GM19193 (cell line): Measurements from ENCODE around the gene SAMHD1.
A peak's percentile ranks its signal among the peaks of the same experiment; 100 is the strongest.

Experiments
- POLR2A ChIP-seq: IDR thresholded peaks from 4 replicates; pipeline ENCODE4 v1.6.1; 2011; ENCODE audit not compliant: insufficient read depth, insufficient read length; ENCODE audit errors: extremely low read depth

The SAMHD1 gene

DNA sequence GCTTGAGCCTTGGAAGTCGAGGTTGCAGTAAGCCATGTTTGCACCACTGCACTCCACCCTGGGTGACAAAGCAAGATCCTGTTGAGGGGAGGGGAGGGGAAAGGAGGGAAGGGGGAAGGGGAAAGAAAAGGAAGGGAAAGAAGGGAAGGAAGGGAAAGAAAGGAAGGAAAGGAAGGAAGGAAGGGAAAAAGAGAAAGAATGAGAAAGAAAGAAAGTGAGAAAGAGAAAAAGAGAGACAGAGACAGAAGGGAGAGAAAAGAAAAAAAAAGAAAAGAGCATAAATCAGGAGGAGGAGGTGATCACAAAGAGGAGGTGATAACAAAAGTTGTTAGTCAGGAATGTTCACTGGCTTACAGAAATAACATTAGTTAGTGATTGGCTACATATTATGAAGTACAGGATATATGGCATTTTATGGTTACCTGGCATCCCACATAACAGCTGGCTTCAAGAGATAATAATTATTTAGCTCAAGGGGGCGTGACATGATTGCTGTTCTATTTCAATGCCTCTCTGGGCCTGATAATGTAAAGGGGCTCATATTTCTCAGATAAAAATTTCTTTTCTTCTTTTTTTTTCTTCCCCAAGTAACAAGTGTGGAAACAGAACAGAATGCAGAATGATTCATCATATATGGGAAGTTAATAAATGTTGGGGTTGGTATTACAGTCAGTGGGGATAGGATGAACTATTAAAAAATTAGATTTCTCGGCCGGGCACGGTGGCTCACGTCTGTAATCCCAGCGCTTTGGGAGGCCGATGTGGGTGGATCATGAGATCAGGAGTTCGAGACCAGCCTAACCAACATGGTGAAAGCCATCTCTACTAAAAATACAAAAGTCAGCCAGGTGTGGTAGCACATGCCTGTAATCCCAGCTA, 27.1 kb downstream of the SAMHD1 start:
- TF ChIP-seq POLR2A = no peak

DNA sequence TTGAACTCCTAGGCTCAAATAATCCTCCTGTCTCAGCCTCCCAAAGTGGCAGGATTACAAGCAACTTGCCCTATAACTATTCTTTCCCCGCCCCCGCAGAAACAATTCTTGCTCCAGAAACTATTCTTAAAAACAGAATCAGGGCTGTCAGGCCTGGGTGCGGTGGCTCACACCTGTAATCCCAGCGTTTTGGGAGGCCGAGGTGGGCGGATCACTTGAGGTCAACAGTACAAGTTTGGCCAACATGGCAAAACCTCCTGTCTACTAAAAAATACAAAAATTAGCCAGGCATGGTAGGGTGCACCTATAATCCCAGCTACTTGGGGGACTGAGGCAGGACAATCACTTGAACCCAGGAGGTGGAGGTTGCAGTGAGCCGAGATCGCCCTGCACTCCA, 31.2 kb downstream of the SAMHD1 start:
- no peak for TF ChIP-seq POLR2A

DNA sequence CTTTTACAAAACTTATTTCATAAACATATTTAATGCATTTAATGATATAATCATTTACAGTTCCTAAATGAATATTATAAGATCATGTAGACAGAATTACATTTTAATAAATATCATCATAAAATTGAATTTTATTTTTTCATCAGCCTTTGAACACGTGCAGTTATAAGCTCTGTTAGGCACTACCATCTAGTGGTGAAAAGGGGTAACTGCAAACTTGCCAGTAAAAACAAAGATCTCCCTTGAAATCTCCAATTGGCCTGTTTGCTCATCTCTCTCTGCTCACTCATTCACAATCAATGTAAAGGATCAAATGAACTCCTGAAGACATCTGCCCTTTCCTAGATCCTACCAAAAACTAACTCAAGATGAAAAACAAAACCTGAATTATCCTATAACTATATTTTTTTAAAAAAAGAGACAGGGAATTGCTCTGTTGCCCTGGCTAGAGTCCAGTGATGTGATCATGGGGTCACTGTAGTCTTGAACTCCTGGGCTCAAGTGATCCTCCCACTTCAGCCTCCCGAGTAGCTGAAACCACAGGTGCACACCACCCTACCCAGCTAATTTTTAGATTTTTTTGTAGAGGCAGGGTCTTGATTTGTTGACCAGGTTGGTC, 31.7 kb downstream of the SAMHD1 start:
- TF ChIP-seq POLR2A = no peak

DNA sequence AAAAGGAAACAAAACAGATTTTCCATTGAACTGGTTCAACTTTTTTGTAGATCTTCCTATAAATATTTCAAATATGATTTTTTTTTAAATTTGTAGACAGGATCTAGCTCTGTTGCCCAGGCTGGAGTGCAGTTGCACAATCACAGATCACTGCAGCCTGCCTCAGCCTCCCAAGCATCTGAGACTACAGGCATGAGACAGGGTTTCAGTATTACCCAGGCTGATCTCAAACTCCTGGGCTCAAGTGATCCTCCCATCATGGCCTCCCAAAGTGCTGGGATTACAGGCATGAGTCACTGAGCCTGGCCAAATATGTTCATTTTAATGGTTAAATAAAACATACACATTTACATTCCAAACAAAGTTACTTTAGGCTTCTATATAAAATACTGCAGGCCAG, 33.6 kb downstream of the SAMHD1 start:
- TF ChIP-seq POLR2A = no peak

DNA sequence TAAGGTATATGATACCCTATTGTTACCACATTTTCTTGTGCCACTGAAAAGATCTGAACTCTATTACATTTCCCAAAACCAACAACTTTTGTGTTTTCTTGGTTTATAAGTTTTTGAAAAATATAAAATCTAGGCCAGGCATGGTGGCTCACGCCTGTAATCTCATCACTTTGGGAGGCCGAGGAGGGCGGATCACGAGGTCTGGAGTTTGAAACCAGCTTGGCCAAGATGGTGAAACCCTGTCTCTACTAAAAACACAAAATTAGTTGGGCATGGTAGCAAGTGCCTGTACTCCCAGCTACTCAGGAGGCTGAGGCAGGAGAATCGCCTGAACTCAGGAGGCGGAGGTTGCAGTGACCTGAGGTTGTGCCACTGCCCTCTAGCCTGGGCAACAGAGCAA, 34.3 kb downstream of the SAMHD1 start:
- no peak for TF ChIP-seq POLR2A

DNA sequence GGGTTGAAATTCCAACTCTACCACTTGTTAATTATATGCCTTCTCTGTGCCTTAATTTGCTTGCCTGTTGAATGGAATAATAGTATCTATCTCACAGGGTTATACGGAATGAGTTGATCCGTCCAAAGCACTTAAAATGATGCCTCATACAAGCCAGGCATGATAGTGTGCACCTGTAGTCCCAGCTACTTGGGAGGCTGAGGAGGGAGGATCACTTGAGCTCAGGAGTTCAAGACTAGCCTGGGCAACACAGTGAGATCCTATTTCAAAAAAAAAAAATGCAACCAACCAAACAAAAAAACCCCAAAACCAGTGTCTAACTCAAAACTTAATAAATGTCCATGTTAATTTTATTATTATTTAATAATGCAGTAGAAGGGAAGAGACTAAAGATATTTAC, 35.3 kb downstream of the SAMHD1 start:
- no peak for TF ChIP-seq POLR2A

DNA sequence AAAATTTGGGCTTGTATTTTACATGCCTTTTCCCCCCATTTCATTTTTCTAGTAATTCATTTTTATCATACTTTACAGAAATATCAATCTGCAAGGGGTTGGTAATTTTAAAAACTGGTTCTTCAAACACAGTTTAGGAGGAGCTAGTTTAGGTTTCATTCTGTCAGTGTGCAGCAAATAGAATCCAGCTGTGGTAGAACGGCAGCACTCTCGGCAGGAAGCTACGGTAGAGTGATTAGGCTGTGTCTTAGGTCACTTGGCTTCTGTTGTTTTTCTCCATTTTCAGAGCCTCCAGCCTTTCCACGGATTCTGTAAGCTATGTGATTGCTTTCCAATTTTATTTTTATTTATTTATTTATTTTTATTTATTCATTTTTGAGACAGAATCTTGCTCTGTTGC, 42.9 kb downstream of the SAMHD1 start:
- no peak for TF ChIP-seq POLR2A

DNA sequence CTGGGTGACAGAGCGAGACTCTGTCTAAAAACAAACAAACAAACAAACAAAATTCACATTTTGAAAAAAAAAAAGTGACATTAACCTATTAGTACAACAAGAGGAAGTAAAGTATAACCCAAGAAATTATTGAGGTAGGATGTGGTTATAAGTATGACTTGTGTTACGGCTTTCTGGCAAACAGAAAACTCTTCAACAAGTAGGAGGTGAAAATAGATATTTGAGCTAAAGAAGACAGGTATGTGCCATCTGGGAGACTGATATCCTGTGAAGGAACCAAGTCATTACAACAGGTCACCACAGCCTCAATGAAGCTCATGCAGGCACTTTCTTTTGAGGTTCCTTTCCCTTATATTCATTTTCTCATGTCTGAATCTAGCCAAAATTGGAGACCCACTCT, 46.8 kb downstream of the SAMHD1 start:
- TF ChIP-seq POLR2A = no peak

DNA sequence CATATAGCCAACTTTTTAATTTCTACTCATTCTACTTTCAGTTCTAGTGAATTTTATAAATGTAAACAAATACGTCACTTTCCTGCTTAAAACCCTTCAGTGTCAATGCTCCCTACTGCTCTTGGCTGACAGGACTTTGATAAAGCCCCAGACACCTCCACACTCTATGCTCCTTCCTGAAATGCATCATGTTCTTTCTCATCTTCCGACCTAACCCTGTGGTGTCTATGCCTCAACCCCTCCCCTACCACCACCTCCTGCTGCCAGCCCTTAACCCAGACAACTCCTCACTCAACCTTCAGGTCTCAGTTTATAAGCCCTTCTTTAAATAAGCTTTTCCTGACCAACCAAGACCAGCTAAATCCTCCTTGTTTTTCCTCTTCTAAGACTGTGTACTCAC, 56.5 kb downstream of the SAMHD1 start:
- TF ChIP-seq POLR2A = no peak

DNA sequence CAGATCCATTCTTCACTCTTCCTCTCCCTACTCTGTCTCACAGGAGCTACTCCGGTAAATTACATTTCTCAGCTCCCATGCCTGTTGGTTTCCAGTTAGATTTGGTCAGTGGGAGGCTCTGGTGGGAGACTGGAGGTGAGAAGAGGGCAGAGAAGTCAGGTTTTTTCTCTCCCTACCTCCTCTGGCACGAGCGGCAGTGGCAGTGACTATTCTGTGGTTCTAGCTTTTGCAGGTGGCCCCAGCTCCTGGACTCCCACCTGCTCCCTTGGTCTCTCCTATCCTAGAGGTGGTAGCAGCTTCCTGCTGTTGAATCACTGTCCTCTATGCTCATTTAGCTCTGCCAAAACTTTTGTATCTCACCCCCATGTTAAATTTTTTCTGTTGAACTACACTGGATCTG, 57.7 kb downstream of the SAMHD1 start:
- TF ChIP-seq POLR2A = no peak

DNA sequence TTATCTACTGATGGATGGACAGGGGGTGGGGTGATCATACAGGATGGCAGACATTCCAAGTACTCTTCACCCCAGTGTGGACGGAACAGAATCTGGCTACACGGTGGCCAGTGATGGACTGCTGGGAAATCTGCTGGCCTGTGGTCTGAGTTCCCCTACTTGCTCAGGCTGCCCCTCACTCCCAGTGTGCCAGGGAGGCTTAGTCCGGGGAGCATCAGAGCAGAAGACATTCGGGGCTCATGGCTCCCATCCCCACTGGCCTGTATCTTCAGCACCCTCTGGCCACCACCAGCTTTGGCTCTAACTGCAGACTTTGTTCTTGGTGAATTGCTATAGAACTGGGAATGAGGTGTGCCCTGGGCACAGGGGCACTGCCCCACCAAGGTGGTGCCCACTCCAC, 60.3 kb downstream of the SAMHD1 start:
- peak; percentile 17 for TF ChIP-seq POLR2A

DNA sequence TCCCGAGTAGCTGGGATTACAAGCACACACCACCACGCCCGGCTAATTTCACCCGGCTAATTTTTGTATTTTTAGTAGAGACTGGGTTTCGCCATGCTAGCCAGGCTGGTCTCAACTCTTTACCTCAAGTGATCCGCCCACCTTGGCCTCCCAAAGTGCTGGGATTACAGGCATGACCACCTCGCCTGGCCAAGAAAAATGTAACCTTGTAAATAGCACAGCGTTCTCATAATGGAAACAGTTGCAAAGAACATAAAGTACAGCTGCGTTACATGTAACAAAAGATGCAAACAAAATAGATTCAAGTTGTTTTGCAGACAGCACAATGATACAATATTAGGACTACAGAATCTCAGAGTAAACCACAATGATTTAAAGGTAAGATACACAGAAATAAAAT, 60.9 kb downstream of the SAMHD1 start:
- no peak for TF ChIP-seq POLR2A

DNA sequence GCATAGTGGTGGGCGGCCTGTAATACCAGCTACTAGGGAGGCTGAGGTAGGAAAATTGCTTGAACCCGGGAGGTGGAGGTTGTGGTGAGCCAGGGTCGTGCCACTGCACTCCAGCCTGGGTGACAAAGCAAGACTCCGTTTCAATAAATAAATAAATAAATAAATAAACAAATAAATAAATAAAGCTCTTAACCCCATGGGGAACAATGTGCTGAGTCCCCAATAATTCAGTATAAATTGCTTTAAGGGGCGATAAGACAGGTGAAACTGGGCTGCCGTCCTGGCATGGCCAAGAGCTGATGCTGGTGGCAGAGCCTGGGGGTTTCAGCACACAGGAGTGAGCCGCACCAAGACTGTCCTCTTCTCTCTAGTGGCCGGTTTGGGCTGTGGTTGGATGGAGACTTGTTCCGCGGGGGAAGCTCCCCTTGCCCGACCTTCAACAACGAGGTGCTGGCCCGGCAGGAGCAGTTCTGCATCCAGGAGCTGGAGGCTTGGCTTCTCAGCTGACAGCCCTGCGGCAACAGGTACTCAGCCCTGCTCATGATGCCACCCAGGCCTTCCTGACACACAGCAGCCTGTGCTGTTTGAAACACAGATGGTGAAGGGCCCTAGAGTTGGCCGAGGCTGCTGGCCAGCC, 62.5 kb downstream of the SAMHD1 start:
- no peak for TF ChIP-seq POLR2A

DNA sequence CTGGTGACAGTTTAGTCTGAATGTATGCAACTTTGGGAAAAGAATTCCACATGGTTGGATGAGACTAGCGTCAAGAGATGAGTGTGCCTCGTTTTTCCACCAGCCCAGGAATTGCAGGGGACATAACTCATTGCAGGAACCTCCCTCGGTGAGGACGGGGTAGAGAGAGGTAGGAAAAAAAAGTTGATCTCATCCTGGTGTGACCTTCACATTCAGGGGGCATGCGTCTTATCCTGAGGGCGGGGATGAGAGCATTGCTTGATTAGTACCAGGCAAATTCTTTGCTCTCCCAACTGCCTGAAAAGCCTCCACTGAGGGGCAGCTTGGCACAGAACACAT, 63.8 kb downstream of the SAMHD1 start:
- no peak for TF ChIP-seq POLR2A

DNA sequence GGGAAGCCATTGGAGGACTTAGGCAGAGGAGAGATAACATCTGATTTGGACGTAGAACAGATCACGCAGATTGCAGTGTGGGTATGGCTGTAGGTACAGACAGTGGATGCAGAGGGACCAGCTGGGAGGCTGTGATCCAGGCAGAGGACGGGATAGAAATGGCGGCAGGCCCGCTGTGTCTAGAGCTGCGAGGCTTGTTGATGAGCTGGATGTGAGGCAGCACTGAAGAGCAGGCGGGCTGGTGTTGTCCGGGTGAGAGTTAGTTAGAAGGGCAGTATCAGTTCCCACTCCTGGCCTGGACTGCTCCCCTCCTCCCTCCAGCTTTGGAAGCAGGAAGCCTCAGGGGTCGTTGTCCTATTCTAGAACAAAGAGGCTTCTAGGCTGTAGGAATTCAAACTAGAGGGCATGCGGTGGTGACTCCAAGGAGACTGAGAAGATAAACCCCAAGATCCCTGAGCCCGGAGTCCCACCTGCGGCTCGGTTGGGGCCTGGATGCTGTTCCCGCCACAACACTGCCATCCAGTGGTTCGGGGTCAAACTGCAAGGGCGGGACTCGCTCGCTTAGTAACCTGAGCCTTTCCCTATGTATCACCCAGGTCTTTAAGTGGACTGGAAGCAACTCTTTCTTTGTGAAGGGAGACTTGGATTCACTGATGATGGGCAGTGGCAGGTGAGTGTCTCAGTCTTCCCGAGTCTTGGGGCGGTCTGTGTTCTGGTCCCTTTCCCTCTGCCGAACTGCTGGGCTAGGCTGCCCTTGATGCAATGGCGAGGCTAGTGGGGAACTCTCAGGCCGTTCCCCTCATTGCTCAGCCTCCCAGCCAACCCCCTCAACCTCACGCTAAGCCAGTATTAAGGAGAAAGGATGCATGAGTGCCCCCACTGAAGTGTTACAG, 64.4 kb downstream of the SAMHD1 start:
- TF ChIP-seq POLR2A = no peak
